NCI-H524 (cell line): ENCODE data around the gene VWA5B1.
A peak's percentile ranks its signal among the peaks of the same experiment; 100 is the strongest.

ENCODE experiments used
- DNase-seq, 2 experiments: peaks; one replicate each; lab custom pipeline; 2025; lab: John Stamatoyannopoulos, UW

Gene VWA5B1

DNA sequence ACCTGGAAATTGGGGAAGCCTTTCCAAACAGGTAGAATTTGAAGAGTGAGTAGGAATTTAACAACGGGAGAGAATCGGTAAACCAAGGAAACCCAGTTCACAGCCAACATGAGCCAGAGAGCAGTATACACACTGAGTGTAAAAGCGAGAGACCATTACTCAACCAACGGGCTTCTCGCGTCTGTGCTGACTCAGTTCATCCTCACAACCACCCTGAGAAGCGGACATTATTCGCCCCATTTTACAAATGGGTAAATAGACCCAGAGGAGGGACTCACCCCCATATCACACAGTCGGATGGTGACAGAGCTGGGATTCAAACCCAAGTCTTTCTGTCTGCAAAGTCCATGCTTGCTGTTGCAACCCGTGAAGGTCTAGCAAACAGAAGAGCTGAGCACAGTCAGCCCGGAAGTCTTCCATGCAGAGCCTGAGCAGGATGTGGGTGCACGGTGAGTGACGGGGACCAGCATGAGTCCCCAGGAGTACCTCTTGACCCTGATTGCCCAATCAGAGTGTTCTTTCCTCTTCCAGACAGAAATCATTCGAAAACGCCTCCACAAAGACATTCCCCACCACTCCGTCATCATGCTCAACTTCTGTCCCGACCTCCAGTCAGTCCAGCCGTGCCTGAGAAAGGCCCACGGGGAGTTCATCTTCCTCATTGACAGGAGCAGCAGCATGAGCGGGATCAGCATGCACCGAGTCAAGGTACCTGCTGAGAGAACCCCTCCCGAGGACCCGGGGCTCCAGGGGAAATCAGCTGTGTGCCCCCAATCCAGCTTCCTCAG is 32.3 kb downstream of the VWA5B1 start:
- no peak for DNase-seq

DNA sequence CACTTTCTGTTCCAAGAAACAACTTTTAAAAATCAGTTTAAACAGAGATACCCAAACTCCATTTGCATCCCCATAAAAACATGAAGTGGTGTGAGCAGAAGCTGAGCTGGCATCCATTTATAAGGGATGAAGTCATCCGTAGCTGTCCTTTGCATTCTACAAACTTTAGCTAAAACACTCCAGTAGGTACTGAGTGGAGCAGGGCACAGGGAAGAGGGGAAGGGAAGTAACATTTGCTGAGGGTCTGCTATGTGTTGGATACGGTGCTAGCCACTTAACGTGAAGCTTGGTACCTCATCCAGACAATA is 32.9 kb downstream of the VWA5B1 start:
- no peak for DNase-seq

DNA sequence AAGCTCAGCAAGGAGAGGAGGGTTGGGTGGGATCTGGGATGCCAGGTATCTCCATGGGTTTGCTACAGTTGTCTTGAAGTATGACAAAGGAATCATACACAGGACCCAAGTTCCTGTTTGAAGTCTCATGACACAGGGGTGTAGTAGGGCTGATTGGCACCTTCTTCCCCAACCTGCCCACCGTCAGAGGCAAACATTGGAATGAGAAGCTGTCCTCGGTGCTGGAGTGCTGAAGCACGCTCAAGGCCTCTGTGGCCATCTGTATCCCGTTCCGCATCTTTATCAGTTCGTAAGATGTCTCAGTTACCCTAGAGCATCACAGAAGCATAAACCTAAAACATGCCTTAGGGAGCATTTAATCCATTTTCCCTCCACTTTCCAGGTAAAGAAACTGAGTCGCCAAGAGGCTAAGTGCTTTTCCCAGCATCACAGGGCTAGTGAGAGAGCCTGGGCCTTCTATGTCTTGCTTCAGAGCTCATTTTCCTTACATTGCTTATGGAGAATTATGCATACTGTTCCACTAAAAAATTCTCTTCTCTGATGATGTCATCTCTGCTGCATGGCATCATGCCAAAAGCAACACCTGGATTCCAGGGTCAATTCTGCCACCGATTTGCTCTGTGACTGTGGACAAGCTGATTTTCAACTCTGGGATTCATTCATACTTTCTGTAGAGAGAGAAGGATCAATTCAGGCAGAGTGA is 34.2 kb downstream of the VWA5B1 start:
- no peak for DNase-seq

DNA sequence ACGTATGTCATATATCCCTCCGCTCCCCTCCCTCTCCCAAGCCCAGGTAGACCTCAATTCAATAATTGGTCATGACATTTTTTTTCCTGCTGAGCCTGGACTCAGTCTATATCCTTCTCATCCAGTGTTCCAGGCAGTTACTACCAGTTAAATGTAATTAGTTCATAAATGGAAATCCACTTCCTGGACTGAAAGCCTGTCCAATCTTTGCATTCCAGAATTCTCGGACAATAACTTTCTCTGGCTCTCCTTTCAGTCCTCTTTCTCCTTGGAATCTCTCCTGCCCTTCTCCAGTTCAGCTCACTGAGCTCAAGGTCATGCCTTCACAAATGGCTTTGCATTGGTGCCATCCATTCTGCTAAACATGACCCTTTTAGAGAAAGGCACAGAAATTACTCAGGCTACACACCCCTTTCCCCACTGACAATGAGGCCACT is 34.8 kb downstream of the VWA5B1 start:
- DNase-seq: no peak

DNA sequence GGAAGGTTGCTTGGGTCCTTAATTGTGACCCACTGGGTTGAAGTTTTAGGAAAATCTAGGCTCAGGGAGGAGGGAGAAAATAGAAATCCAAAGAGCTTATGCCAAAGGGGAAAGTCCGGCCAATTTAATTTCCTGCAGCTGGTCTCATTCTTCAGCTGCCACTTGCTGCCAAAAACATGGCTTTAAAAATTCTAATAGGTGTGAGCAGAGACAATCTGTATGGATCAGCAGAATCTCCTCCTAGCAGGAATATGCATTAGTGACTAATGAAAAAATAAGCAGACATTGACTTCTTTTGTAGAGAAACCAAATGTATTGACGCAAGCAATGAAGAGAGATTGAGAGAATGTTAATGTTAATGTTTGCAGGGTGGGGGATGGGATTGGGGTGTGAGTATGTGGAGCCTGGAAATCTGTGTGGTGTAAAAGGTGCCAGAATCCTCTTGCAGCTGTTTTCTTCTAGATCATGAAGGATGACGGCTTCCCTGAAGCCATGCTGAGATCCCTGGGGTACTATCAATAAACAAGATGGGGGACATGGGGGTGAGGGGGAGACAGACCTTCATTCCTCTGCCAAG is 35.3 kb downstream of the VWA5B1 start:
- DNase-seq: no peak

DNA sequence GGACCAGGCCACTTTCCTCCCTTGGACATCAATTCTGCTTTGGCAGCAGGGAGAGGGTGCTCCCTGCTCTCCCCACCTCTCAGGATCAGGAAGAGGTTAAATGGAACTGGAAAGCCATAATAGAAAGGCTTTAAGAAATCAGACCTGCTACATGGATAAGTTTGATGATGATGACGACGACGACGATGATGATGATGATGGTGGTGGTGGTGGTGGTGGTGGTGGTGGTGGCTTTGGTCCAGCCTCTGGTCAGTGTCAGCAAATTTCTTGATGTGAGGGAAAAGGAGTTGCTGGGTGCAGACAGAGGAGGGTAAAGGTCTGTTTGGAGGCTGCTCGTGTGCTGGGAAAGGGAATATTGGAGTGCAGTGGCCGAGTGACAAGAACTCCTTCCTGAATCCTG is 36.8 kb downstream of the VWA5B1 start:
- no peak for DNase-seq

DNA sequence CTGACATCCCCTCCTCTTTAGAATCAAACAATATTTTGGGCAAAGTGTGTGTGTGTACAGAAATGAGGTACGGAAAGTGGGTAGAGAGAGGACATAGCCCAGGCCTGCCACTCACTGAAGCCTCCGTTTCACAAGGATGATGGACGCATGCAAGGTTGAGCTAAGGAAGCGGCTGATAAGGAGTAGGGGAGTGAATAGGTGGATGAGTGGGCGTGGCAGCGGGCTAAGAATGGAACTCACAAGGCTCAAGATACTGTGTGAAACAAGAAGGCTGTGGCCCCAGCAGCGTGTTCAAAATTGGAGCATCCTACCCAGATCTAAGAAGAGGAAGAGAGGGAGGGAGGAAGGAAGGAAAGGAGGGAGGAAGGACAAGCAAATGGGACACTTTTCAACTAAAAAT is 37.5 kb downstream of the VWA5B1 start:
- no peak for DNase-seq

DNA sequence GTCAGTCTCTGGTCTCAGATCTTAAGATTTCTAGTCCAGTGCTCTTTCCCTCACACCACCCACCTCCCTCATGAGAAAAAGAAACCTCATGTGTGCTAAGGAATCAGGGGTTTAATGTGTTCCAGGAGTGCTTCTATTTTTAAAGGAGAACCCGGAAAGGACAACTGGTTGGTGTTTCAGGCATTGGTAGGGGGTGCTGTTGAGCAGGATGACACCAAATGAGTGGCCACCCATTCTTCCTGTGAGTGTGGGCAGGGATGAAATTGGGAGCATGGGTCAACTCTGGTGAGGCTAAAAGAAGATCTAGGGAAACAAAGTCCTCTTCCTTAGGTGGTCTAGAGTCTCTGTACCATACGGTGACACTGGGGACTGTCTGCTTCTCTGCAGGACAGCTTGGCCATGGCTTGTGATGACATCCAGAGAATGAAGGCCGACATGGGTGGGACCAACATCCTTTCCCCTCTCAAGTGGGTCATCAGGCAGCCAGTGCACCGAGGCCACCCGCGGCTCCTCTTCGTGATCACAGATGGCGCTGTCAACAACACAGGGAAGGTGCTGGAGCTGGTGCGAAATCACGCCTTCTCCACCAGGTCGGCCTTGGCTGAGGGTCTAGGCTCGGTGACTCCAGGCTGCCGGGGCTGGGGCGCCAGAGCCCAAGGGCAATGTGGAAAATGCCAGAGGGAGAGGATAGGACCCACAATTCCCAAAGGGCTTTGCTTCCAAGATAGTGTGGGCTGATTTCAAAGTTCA is 39.3 kb downstream of the VWA5B1 start:
- peak in 1 of 2 experiments; percentile 9 for DNase-seq

DNA sequence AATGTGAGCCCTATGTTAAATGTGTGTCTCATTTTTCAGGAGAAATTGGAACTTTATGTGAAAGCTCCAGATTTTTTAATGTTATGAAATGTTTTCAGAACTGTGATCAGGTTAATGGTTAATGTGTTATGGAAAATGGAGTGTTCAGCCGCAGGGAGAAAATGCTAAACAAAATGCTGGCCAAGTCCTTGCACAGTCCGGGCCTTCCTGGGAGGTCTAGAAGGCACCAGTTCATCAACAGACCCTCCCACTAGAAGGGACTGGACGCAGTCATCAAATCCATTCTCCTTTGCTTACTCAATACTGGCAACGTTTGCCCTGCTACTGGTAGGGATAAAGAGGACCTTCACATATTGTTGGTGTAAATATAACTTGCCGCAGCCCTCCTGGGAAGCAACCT is 43.4 kb downstream of the VWA5B1 start:
- DNase-seq: no peak

DNA sequence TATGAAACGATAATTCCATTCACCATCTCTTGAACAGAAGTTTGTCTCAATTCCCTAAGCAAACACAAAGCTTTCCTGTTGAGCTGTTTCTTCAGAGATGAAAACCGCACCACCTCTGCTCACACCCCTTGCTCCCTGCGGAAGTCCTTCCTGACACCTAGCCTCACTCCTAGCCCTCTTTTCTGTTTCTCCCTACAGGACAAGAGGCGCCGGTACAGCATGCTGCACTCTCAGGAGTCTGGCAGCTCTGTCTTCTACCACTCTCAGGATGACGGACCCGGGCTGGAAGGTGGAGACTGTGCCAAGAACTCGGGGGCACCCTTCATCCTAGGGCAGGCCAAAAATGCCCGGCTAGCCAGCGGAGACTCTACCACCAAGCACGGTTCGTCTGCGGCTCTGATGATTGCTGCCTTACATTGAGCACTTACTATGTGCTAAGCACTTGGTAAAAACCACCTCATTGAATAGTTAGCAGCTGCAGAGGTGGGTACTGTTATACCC is 45.5 kb downstream of the VWA5B1 start:
- no peak for DNase-seq

DNA sequence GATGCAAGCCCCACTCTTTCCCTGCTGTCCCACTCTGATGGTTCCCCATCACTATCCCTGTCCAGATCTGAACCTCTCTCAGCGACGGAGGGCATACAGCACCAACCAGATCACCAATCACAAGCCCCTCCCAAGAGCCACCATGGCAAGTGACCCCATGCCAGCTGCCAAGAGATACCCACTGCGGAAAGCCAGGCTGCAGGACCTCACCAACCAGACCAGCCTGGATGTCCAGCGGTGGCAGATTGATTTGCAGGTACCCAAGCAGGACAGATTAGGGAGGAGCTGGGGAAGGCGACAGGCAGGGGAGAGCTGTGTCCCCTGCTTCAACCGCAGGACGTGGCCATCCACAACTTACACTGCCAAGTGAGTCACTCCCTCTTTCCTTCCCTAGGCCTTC is 46.9 kb downstream of the VWA5B1 start:
- DNase-seq: no peak

DNA sequence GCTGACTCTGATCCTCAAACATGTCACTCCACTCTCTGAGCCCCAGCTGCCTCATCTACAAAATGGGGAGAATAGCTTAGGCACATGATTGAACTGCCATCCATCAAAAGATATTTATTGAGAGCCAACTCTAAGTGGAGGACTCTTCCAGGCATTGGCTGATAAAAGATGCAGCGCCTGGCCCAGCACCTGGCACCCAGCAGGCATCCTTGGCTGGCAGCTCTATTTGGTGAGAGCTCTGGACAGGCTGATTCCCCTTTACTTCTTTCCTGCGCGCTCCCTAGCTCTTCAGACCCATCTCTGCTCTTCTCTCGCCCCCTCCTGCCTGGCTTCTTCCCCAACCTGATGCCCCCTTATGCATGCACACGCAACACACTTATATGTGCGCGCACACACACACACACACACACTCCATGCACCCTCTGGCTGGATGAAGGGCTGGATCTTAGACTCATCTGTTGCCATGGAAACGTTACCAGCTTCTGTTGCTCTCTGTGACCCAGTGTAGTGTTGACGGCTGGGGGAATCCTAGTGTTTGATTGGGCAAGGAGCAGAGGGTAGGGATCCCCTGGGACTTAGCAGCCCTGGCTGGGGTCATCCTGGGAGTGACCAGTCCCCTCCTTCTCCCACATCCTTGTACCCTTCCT is 49.3 kb downstream of the VWA5B1 start:
- peak; percentile 64 to 82 for DNase-seq

DNA sequence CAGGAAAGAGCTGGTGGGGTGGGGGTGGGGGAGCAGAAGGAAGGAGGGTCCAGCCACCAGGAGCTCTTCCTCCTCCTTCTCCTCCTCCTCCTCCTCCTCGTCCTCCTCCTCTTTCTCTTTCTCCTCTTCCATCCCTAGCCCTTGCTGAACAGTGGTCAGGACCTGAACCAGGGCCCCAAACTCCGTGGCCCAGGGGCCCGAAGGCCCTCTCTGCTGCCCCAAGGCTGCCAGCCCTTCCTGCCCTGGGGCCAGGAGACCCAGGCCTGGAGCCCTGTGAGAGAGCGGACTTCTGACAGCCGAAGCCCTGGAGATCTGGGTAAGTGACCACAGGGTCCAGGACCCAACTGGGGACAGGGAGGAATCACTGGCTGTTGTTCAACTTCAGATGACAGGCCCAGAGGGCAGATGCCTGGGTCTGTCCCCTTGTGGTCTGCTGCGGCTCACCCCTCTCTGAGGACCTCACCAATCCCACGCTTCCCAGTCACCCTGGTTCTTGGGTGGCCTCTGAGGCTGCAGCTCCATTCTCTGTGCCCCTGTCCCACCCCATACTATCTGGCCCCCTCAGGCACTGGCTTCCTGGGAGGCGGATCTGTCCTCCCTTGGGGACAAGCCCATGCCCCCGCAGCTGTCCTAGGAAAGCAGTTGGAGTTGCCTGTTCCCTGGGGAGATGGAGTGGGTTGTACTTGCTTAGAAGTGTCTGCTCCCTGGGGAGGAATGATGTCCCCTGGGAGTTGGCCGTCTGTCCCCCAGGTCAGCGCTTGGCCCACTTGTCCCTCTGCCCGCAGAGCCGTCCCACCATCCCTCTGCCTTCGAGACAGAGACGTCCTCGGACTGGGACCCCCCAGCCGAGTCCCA is 51.8 kb downstream of the VWA5B1 start:
- DNase-seq: peak; percentile 36 to 85

DNA sequence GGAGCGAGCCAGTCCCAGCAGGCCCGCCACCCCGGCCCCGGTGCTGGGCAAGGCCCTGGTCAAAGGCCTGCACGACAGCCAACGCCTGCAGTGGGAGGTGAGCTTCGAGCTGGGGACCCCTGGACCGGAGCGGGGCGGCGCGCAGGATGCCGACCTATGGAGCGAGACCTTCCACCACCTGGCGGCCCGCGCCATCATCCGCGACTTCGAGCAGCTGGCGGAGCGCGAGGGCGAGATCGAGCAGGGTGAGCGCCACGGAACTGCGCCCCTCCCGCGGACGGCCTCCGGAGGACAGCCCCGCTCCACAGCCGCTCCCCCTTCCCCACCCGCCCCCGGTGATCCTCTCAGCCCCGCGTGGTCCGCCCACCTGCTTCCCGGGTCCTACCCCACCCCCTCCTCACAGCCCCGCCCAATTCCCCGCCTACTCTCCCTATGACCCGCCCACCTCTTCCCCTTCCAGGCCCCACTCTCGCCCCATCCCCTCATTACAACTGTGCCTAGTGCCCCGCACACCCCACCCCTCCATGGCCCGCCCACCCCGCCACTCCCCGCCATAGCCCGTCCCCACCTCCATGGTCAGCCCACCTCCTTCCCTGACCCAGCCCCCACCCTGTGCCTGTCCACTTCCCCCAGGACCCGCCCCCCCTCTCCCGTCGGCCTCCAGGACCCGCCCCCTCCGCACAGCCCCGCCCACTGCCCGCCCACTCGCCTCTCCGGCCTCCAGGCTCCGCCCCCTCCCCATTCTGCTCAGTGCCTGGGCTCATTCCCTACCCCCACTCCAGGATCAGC is 52.7 kb downstream of the VWA5B1 start:
- DNase-seq: peak; percentile 20 to 67

DNA sequence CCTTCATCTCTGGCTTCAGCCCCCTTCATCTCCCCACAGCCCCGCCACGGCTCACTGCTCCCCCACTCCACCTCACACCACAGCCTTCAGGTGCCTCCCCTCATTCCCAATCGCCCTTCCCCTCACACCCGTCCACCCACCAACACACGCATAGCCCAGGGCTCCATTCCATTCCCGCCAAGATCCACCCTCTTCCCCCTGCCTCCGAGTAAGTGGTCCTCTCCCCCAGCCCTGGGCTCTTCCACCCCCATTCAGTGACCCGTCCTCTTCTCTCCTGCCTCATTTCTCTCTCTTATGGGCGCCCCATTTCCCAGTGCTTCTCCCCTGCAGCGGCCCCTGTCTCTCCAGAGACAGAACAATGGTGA is 53.2 kb downstream of the VWA5B1 start:
- DNase-seq: no peak

DNA sequence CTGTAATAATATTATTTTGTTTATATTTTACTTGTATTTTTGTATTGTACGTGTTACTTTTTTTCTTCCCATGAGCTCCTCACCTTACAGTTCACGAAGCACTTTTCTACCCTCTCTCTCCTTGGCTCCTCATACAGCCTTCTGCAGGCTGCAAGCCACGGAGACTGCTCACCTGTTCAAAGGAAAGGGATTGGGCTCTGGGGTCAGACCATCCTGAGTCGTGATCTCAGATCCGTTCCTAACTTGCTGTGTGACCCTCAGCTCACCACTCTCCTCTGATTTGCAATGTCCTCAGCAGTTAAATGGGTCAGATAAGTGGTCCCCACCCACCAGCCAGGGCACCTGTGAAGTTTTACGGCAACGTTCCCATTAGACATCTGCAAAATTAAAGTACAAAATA is 54.1 kb downstream of the VWA5B1 start:
- no peak for DNase-seq

DNA sequence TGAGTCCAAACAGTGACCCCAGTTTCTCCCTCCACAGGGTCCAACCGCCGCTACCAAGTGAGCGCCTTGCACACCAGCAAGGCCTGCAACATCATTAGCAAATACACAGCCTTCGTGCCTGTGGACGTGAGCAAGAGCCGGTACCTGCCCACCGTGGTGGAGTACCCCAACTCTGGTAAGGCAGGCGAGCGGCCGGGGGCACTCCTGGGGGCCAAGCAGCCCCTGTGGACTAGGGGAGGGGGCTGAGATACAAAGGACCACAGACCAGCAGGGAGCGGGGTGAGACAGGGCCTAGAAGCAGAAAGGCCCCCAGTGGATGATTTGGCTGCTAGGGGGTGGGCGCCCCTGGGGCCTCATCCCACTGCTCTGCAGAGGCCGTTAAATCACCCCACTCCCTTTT is 54.7 kb downstream of the VWA5B1 start:
- no peak for DNase-seq

DNA sequence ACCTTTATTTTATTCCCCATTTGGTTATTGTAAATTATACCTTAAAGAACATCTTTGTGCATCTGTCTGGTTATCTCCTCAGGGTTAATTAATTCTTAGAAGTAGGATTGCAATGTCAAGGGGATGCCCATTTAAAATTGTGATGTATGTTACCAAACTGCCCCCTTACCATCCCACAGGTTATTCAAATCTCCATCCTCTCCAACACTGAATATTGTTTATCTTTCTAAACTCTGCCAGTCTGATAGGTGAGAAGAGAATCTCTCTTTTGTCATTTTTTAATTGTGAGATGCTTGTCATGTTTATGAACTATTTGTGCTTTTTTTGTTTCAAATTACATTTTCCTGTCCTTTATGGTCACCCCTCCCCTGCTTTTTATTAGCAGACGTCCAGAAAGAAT is 55.8 kb downstream of the VWA5B1 start:
- DNase-seq: no peak

DNA sequence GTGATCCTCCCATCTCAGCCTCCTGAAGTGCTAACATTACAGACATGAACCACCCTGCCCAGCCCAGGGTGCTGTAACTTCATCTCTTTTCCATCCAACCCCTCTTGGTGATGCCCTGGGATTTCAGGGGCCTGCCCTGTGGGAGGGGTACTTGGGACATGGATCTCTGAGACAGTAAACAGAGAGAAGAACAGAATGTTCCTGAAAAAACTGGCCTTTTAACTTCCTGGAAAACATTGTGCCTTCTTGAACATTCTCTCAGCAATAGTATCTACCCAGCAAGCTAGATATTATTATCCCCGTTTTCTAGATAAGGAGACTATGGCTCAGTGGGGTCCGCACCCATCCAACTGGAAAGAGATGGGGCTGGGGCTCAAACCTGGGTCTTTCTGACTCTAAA is 57.0 kb downstream of the VWA5B1 start:
- DNase-seq: no peak

DNA sequence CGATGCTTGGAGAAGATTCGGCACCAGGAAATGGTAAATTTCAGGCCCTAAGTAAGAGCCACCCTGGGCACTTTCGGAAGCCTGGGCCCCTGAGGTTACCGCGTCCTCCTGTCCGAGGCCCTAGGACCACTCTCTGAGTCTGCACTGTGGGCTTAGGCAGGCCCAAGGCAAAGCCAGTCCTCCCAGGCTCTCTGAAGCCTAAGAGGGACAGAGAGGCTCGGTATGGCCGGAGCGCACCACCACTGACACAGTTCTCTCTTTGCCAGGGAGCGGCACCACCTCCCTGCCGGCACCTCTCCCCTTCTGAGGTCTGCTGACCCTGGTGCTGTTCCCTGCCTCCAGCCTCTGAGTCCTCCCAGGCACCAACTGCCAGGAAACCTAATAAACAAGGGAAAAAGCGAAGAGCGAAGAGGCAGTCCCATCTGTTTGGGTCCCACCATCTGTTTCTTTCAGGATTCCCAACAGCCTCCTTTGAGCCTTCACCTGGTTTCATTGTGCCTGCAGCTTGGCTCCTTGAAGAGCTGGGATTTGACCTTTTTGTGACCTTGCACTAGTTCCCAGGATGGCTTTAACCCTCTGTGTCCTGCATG is 57.7 kb downstream of the VWA5B1 start:
- peak; percentile 79 to 90 for DNase-seq
